GM13976 (cell line): ENCODE measurements around the gene AZIN2.

Source experiments
- DNase-seq: peaks from one replicate; pipeline ENCODE4 v3.0.0; 2012; ENCODE audit warnings: low spot score
- CTCF ChIP-seq: IDR thresholded peaks from 2 replicates; pipeline ENCODE4 v1.5.1; 2012; ENCODE audit warnings: borderline replicate concordance, mild to moderate bottlenecking; ENCODE audit not compliant: insufficient read depth; ENCODE audit errors: extremely low read depth, missing control alignments, control extremely low read depth
- in situ Hi-C: fragments of 300-500 bp; cut with MboI; formaldehyde crosslinking; loops from one replicate; pipeline ENCODE4 v1.12.0; 2022; ENCODE audit warnings: low sequenced_read_pairs, mixed read lengths, inconsistent platforms; ENCODE audit not compliant: unreplicated experiment

Gene AZIN2

GRCh38 chr1:33137800-33138199 is 56.8 kb downstream of the AZIN2 start:
- DNase-seq = no peak
- in situ Hi-C loops = no loop called here
- TF ChIP-seq CTCF = peak; percentile 13

GRCh38 chr1:33140153-33141149 is 59.5 kb downstream of the AZIN2 start:
- no peak for TF ChIP-seq CTCF
- in situ Hi-C loops = no loop called here
- no peak for DNase-seq

- DNase-seq = no peak
- TF ChIP-seq CTCF = no peak
- in situ Hi-C loops = no loop called here
Observed at GRCh38 chr1:33141216-33141615, 60.3 kb downstream of the AZIN2 start.

- no peak for TF ChIP-seq CTCF
- in situ Hi-C loops = no loop called here
- no peak for DNase-seq
Observed at GRCh38 chr1:33141781-33142180, 60.8 kb downstream of the AZIN2 start.

GRCh38 chr1:33142483-33143064 is 61.6 kb downstream of the AZIN2 start:
- in situ Hi-C loops = no loop called here
- no peak for TF ChIP-seq CTCF
- no peak for DNase-seq

GRCh38 chr1:33143176-33143575 is 62.2 kb downstream of the AZIN2 start:
- no peak for TF ChIP-seq CTCF
- in situ Hi-C loops = no loop called here

More at GRCh38 chr1:33143176-33143575, 62.2 kb downstream of the AZIN2 start:
- no peak for DNase-seq
